NB4 (cell line): ENCODE results near the gene CCBE1.

Experiments
- DNase-seq: peaks from one replicate; pipeline ENCODE4 v3.0.0; 2010; ENCODE audit warnings: low read depth
- H3K4me3 ChIP-seq: one replicate; pipeline ENCODE4 v1.5.1; 2011; ENCODE audit warnings: mild to moderate bottlenecking, low read depth, low read length, moderate library complexity
- MAX ChIP-seq: IDR thresholded peaks from 2 replicates; pipeline ENCODE4 v1.6.1; 2011; ENCODE audit warnings: low read depth, low read length
- MYC ChIP-seq: IDR thresholded peaks from 2 replicates; pipeline ENCODE4 v1.6.1; 2011; ENCODE audit warnings: low read depth, low read length
- POLR2A ChIP-seq: IDR thresholded peaks from 2 replicates; pipeline ENCODE4 v1.6.1; 2011; ENCODE audit warnings: mild to moderate bottlenecking; ENCODE audit not compliant: insufficient read length; ENCODE audit errors: extremely low read depth
- TF ChIP-seq, protein P1 (sequence below): IDR thresholded peaks from one replicate; pipeline ENCODE4 v1.5.1; 2012; ENCODE audit warnings: low read depth, low read length

Gene CCBE1

DNA sequence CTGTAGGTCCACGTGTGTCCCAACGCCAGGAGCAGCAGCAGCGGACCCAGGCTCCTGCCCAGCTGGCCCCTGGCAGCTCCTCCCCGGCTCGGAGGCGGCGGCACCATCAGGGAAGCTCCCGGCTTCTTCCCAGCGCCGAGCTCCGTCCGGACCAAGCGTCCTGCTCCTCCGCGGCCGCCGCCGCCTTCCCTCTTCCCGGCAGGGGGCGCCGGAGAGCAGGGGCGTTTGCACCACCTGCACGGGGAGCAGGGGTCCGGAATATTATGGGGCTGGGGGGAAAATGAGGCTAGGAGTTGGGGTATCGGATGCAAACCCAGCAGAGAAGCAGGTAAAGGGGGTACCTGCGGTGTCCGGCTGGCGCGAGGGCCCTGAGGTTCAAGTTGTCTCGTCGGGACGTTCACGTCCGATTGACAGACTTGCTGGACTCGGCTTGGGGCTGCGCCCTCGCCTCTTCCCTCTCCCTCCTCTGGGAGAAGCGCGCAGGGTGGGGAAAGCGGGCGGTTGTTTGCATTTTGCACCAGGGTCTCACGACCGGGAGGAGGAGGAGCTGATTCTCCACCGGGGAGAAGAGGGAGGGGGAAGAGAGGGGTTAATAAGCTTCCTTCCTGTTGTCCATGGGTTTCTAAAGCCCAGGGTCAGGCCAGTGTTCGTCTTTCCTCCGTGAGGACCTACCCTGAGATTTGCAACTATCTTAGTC is at the start of gene CCBE1:
TSS of gene CCBE1 (minus strand) at position 188 of the 697 bp plus-strand sequence.
- H3K4me3 ChIP-seq: no peak within 1 kb of the TSS
- TF ChIP-seq MAX: no peak
- TF ChIP-seq, protein P1, sequence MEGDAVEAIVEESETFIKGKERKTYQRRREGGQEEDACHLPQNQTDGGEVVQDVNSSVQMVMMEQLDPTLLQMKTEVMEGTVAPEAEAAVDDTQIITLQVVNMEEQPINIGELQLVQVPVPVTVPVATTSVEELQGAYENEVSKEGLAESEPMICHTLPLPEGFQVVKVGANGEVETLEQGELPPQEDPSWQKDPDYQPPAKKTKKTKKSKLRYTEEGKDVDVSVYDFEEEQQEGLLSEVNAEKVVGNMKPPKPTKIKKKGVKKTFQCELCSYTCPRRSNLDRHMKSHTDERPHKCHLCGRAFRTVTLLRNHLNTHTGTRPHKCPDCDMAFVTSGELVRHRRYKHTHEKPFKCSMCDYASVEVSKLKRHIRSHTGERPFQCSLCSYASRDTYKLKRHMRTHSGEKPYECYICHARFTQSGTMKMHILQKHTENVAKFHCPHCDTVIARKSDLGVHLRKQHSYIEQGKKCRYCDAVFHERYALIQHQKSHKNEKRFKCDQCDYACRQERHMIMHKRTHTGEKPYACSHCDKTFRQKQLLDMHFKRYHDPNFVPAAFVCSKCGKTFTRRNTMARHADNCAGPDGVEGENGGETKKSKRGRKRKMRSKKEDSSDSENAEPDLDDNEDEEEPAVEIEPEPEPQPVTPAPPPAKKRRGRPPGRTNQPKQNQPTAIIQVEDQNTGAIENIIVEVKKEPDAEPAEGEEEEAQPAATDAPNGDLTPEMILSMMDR: peak; percentile 30
- DNase-seq: no peak

GRCh38 chr18:59744271-59744721 is 47.1 kb upstream of the CCBE1 start:
- TF ChIP-seq, protein P1: no peak
- TF ChIP-seq MAX (no peak), POLR2A (no peak), MYC (no peak)
- no peak overlapping the region for H3K4me3 ChIP-seq
- no peak for DNase-seq

- no peak overlapping the region for H3K4me3 ChIP-seq
- TF ChIP-seq, protein P1: no peak
- no peak for TF ChIP-seq POLR2A
- no peak for TF ChIP-seq MAX
- TF ChIP-seq MYC: no peak
- DNase-seq: no peak
These were observed 46.3 kb upstream of the CCBE1 start for GRCh38 chr18:59743566-59743965.

- H3K4me3 ChIP-seq: no peak overlapping the region
- TF ChIP-seq, protein P1: no peak
- TF ChIP-seq POLR2A (no peak), MYC (no peak), MAX (no peak)
- no peak for DNase-seq
These were observed 45.3 kb upstream of the CCBE1 start for GRCh38 chr18:59742325-59743111.

DNA sequence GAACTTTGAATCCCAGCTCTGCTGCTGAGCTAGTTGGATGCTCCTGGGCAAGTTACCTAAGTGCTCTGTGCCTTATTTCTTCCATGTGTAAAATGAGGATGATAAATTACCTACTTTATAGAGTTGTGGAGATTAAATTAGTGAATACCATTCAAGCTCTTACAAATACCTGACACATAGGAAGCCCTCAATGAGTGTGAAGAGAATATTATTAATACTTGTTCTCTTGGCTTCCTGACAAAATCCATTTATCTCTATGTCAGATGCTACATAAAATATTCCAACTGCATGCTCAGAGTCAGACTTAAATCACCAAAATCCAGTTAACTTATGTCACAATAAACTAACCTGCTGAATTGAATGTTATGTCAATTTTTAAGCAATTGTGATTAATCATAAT is 42.9 kb upstream of the CCBE1 start:
- TF ChIP-seq POLR2A: no peak
- TF ChIP-seq MYC: no peak
- TF ChIP-seq, protein P1: no peak

More for the DNA sequence above, 42.9 kb upstream of the CCBE1 start:
- no peak overlapping the region for H3K4me3 ChIP-seq
- DNase-seq: no peak
